NCI-H510A (cell line): ENCODE measurements around the gene DCAF7.

ENCODE experiments used
- DNase-seq: peaks from one replicate; lab custom pipeline; 2025; lab: John Stamatoyannopoulos, UW

The DCAF7 gene

GRCh38 chr17:63588797-63589196, 38.5 kb downstream of the DCAF7 start:
- DNase-seq, result no peak

GRCh38 chr17:63589646-63590045, 39.4 kb downstream of the DCAF7 start:
- no peak for DNase-seq

- DNase-seq, result no peak
Measured at GRCh38 chr17:63592797-63593196, 42.5 kb downstream of the DCAF7 start.

- no peak for DNase-seq
Measured at GRCh38 chr17:63595132-63595531, 44.9 kb downstream of the DCAF7 start.

GRCh38 chr17:63596856-63597586, 46.7 kb downstream of the DCAF7 start:
- DNase-seq, result no peak

- no peak for DNase-seq
Measured at GRCh38 chr17:63598281-63598680, 48.0 kb downstream of the DCAF7 start.

GRCh38 chr17:63600569-63601438, 50.5 kb downstream of the DCAF7 start, which contains the start of gene TACO1:
TACO1 (plus strand) TSS chr17:63600895; CDS start chr17:63601084, 189 bp downstream.
- DNase-seq, result peak; percentile 76

GRCh38 chr17:63601439-63602371, 51.4 kb downstream of the DCAF7 start:
- no peak for DNase-seq

GRCh38 chr17:63609816-63610573, 59.7 kb downstream of the DCAF7 start:
- no peak for DNase-seq

- no peak for DNase-seq
Measured at GRCh38 chr17:63610854-63611253, 60.6 kb downstream of the DCAF7 start.

- no peak for DNase-seq
Measured at GRCh38 chr17:63611354-63611753, 61.1 kb downstream of the DCAF7 start.

GRCh38 chr17:63613663-63614062, 63.4 kb downstream of the DCAF7 start:
- no peak for DNase-seq

GRCh38 chr17:63621229-63621683, 71.0 kb downstream of the DCAF7 start:
- DNase-seq, result no peak

GRCh38 chr17:63621684-63622573, 71.7 kb downstream of the DCAF7 start, which contains the start of gene MAP3K3:
MAP3K3 (plus strand) TSS chr17:63622417; CDS start chr17:63622760, 343 bp downstream.
- peak; percentile 99 for DNase-seq

- peak; percentile 41 for DNase-seq
Measured at GRCh38 chr17:63622574-63623390, 72.5 kb downstream of the DCAF7 start.

- DNase-seq, result no peak
Measured at GRCh38 chr17:63623786-63624530, 73.7 kb downstream of the DCAF7 start.

- no peak for DNase-seq
Measured at GRCh38 chr17:63624531-63624880, 74.2 kb downstream of the DCAF7 start.

- DNase-seq, result no peak
Measured at GRCh38 chr17:63626551-63627180, 76.4 kb downstream of the DCAF7 start.
